Kidney (tissue), 14 donors: ENCODE results near the gene IL17C. TPM values are rescaled to one million over a fixed set of nuclear protein-coding genes. Genes with fewer than 3 reads are reported as not detected.
"Not testable (repeated sequence)": the region's sequence is repeated elsewhere in the genome, so short reads cannot be mapped to it uniquely, and the experiment has no call there.

ENCODE experiments used
- DNase-seq, 5 donors: peaks; one replicate each; pipeline ENCODE4 v3.0.0-alpha.2; 2013 to 2020
- FAIRE-seq: peaks from 2 replicates; lab custom pipeline; 2012; peaks lifted over from hg19 to GRCh38; lab: Jason Lieb, UNC
- H3K27ac ChIP-seq, 2 donors: one replicate each; pipeline ENCODE4 v1.7.0; 2013; ENCODE audit warnings: low read depth in 2 of 2, low read length in 2 of 2, inconsistent platforms in 1 of 2
- H3K27me3 ChIP-seq: one replicate; pipeline ENCODE4 v1.7.1; 2013; ENCODE audit warnings: low read length, inconsistent platforms; ENCODE audit not compliant: control insufficient read depth, insufficient read depth
- H3K36me3 ChIP-seq, 3 donors: one replicate each; pipeline versions ENCODE4 v1.7.0 to v1.7.1; 2013; ENCODE audit warnings: low read length in 3 of 3, control low read depth in 1 of 3, inconsistent platforms in 1 of 3; ENCODE audit not compliant: insufficient read depth in 3 of 3, control insufficient read depth in 2 of 3
- H3K4me1 ChIP-seq, 3 donors: one replicate each; pipeline versions ENCODE4 v1.7.0 to v1.7.1; 2013; ENCODE audit warnings: low read length in 3 of 3, inconsistent platforms in 1 of 3, low read depth in 1 of 3; ENCODE audit not compliant: control insufficient read depth in 2 of 3, insufficient read depth in 2 of 3
- H3K4me3 ChIP-seq, 3 donors: one replicate each; pipeline versions ENCODE4 v1.7.0 to v1.8.1; 2013; ENCODE audit warnings: low read length in 3 of 3, control low read depth in 1 of 3, inconsistent platforms in 1 of 3
- H3K9ac ChIP-seq, 3 donors: one replicate each; pipeline versions ENCODE4 v1.7.0 to v1.7.1; 2013; ENCODE audit warnings: low read length in 3 of 3, control low read depth in 1 of 3, inconsistent platforms in 1 of 3
- H3K9me3 ChIP-seq, 3 donors: one replicate each; pipeline versions ENCODE4 v1.7.0 to v1.7.1; 2013; ENCODE audit warnings: low read length in 3 of 3, control low read depth in 1 of 3, inconsistent platforms in 1 of 3; ENCODE audit not compliant: control insufficient read depth in 2 of 3, insufficient read depth in 1 of 3
- CTCF ChIP-seq: IDR thresholded peaks from 3 replicates; pipeline ENCODE4 v1.5.1; 2012; ENCODE audit warnings: mild to moderate bottlenecking, moderate library complexity, borderline replicate concordance; ENCODE audit not compliant: insufficient read depth; ENCODE audit errors: extremely low read depth
- intact Hi-C: fragments of 100-400 bp; cut with DNase I; formaldehyde crosslinking; loops from one replicate; pipeline ENCODE4 v1.11.1; 2022
- polyA plus RNA-seq: library from polyadenylated mRNA; stranded (reverse); fragments of 350-450 nt; fragmentation: Illumina TruSeq; extraction: RNeasy Lipid Tissue Mini Kit (QIAGEN cat#74804); gene quantifications from one replicate; pipeline ENCODE4 v1.2.3, GENCODE V29; 2014; ENCODE audit warnings: low read depth, low replicate concordance; ENCODE audit not compliant: insufficient read depth
- total RNA-seq: library from RNA; stranded (reverse); fragmentation: NEBNext Ultra II Directional; extraction: Animal tissue kit (Norgen Biotek cat#: 25700); gene quantifications from one replicate; pipeline ENCODE4 v1.2.1, GENCODE V29; 2021
- donor health status: control.
- donor health status: control.
- donor health status: control.
- donor health status: control.
- donor health status: control.
- donor health status: DM: yes; HTN: yes; CAD: no.
- donor health status: Normal renal cell carcinoma (clear cell type).

Gene IL17C
- total and polyA plus RNA-seq, 2 donors from 2014 or later, result not detected

GRCh38 chr16:88605186-88606147, 32.9 kb upstream of the IL17C start:
- H3K27me3 ChIP-seq, result no peaks in the 10 kb centered on the region
- no peak overlapping the region for H3K9ac ChIP-seq
- no peaks in the 10 kb centered on the region for H3K9me3 ChIP-seq
- H3K4me3 ChIP-seq, result no peak overlapping the region
- DNase-seq (no peak), FAIRE-seq (no peak)
- intact Hi-C loops, result no loop called here
- no peaks in the 10 kb centered on the region for H3K4me1 ChIP-seq
- H3K36me3 ChIP-seq, result peaks cover 3 to 26% (median 25%) of the 10 kb centered on the region in 3 donors
- no peak overlapping the region for H3K27ac ChIP-seq
- TF ChIP-seq CTCF, result no peak

GRCh38 chr16:88606148-88606757, 32.1 kb upstream of the IL17C start:
- Histone ChIP-seq H3K4me1 (no peaks in the 10 kb centered on the region), H3K4me3 (no peak overlapping the region), H3K36me3 (peaks cover 1 to 26% (median 25%) of the 10 kb centered on the region in 3 donors), H3K27ac (no peak overlapping the region), H3K27me3 (no peaks in the 10 kb centered on the region), H3K9me3 (no peaks in the 10 kb centered on the region), H3K9ac (no peak overlapping the region)
- TF ChIP-seq CTCF, result no peak
- intact Hi-C loops, result no loop called here
- FAIRE-seq, result no peak
- no peak for DNase-seq

- no peak for FAIRE-seq
These were observed 30.3 kb upstream of the IL17C start for GRCh38 chr16:88608076-88608475.

GRCh38 chr16:88609426-88609825, 28.9 kb upstream of the IL17C start:
- H3K9me3 ChIP-seq, H3K27ac ChIP-seq, H3K4me1 ChIP-seq, H3K4me3 ChIP-seq, H3K9ac ChIP-seq, DNase-seq, H3K27me3 ChIP-seq, intact Hi-C loops, FAIRE-seq: not testable (repeated sequence)
- H3K36me3 ChIP-seq, result peaks cover 0 to 36% (median 24%) of the 10 kb centered on the region in 3 donors

More at GRCh38 chr16:88608076-88608475, 30.3 kb upstream of the IL17C start:
- no peak for DNase-seq
- intact Hi-C loops, result no loop called here
- TF ChIP-seq CTCF, result no peak
- Histone ChIP-seq H3K9ac (no peak overlapping the region), H3K9me3 (no peaks in the 10 kb centered on the region), H3K4me3 (no peak overlapping the region), H3K4me1 (no peaks in the 10 kb centered on the region), H3K36me3 (peaks cover 0 to 27% (median 18%) of the 10 kb centered on the region in 3 donors), H3K27me3 (no peaks in the 10 kb centered on the region), H3K27ac (no peak overlapping the region)
